SK-N-SH (cell line): Measurements from ENCODE around the gene APELA. TPM values are rescaled to one million over a fixed set of nuclear protein-coding genes. Genes with fewer than 3 reads are reported as not detected.
"Not testable (repeated sequence)": the region's sequence is repeated elsewhere in the genome, so short reads cannot be mapped to it uniquely, and the experiment has no call there.

Experiments used
- CTCF ChIA-PET: fragments of 300-600, 350-600 bp; formaldehyde crosslinking; extraction: SDS; loops from one replicate; lab custom pipeline; 2021; lab: Yijun Ruan, JAX
- POLR2A ChIA-PET: fragments of 350-600 bp; sonication (Branson Sonifier 250); formaldehyde crosslinking; extraction: SDS; loops from one replicate; lab custom pipeline; 2020; ENCODE audit warnings: antibody characterized with exemption, inconsistent platforms; lab: Yijun Ruan, JAX
- DNase-seq: peaks from one replicate; pipeline ENCODE4 v3.0.0; 2012
- H2AFZ ChIP-seq: fragments of 200-600 bp; sonication (generic); 2 replicates; pipeline ENCODE4 v1.8.1; 2016; ENCODE audit warnings: antibody characterized with exemption, mild to moderate bottlenecking, low read depth
- H3F3A ChIP-seq: fragments of 200-600 bp; sonication (generic); replicated peaks from 2 replicates; pipeline ENCODE3; 2016; ENCODE audit warnings: antibody characterized with exemption, mild to moderate bottlenecking; ENCODE audit not compliant: insufficient read depth
- H3K27ac ChIP-seq, 2 experiments: fragments of 200-500 bp in 1 of 2; fragments of 200-600 bp in 1 of 2; sonication (Bioruptor generic) in 1 of 2; sonication (generic), shearing (Covaris generic) in 1 of 2; 2 replicates each; pipeline versions ENCODE4 v1.5.1 to v1.6.1; 2014 to 2016; ENCODE audit warnings: low read depth in 2 of 2, inconsistent platforms in 1 of 2, low read length in 1 of 2, mild to moderate bottlenecking in 1 of 2, mixed read lengths in 1 of 2
- H3K27me3 ChIP-seq: fragments of 200-600 bp; sonication (generic), shearing (Covaris generic); 2 replicates; pipeline ENCODE4 v1.6.1; 2016; ENCODE audit warnings: mixed run types; ENCODE audit not compliant: insufficient read depth
- H3K36me3 ChIP-seq, 2 experiments: fragments of 200-500 bp in 1 of 2; fragments of 200-600 bp in 1 of 2; sonication (Bioruptor generic) in 1 of 2; sonication (generic) in 1 of 2; replicated peaks in 1 of 2; 2 replicates each; pipeline versions ENCODE3 to v1.5.1; 2014 to 2016; ENCODE audit warnings: low read length in 1 of 2, mild to moderate bottlenecking in 1 of 2; ENCODE audit not compliant: insufficient read depth in 2 of 2, control insufficient read depth in 1 of 2
- H3K4me1 ChIP-seq, 2 experiments: fragments of 200-500 bp in 1 of 2; fragments of 200-600 bp in 1 of 2; sonication (Bioruptor generic) in 1 of 2; sonication (generic), shearing (Covaris generic) in 1 of 2; 2 replicates each; pipeline versions ENCODE4 v1.5.1 to v1.6.1; 2014 to 2016; ENCODE audit warnings: low read depth in 1 of 2, low read length in 1 of 2, mixed run types in 1 of 2; ENCODE audit not compliant: insufficient read depth in 2 of 2, control insufficient read depth in 1 of 2
- H3K4me2 ChIP-seq: fragments of 200-600 bp; sonication (generic), shearing (Covaris generic); 2 replicates; pipeline ENCODE4 v1.6.1; 2017; ENCODE audit warnings: mixed run types
- H3K4me3 ChIP-seq, 2 experiments: fragments of 200-500 bp in 1 of 2; fragments of 200-600 bp in 1 of 2; sonication (Bioruptor generic) in 1 of 2; sonication (generic), shearing (Covaris generic) in 1 of 2; 2 replicates each; pipeline versions ENCODE4 v1.5.1 to v1.8.1; 2014 to 2016; ENCODE audit warnings: low read depth in 2 of 2, inconsistent platforms in 1 of 2, low read length in 1 of 2, mild to moderate bottlenecking in 1 of 2, mixed read lengths in 1 of 2, moderate library complexity in 1 of 2
- H3K79me2 ChIP-seq: fragments of 200-600 bp; sonication (generic); 2 replicates; pipeline ENCODE4 v1.8.1; 2017; ENCODE audit warnings: mild to moderate bottlenecking; ENCODE audit not compliant: insufficient read depth
- H3K9ac ChIP-seq: fragments of 200-600 bp; sonication (generic); 2 replicates; pipeline ENCODE4 v1.6.1; 2017; ENCODE audit warnings: mixed run types
- H3K9me2 ChIP-seq: fragments of 200-600 bp; sonication (generic); 2 replicates; pipeline ENCODE4 v1.6.1; 2017; ENCODE audit warnings: mixed run types
- H3K9me3 ChIP-seq: fragments of 200-600 bp; sonication (generic); 2 replicates; pipeline ENCODE4 v1.6.1; 2017; ENCODE audit warnings: mixed run types, mild to moderate bottlenecking, moderate library complexity
- H4K20me1 ChIP-seq: fragments of 200-600 bp; sonication (generic); 2 replicates; pipeline ENCODE4 v1.6.1; 2017; ENCODE audit warnings: mild to moderate bottlenecking, mixed run types; ENCODE audit not compliant: insufficient read depth
- CHD2 ChIP-seq: fragments of 150-350 bp; IDR thresholded peaks from 2 replicates; pipeline ENCODE4 v1.6.1; 2018; ENCODE audit warnings: low read length; ENCODE audit not compliant: partially characterized antibody
- FOSL2 ChIP-seq: IDR thresholded peaks from 2 replicates; pipeline ENCODE4 v1.4.0; 2012; ENCODE audit warnings: low read depth, mild to moderate bottlenecking, moderate library complexity, borderline replicate concordance
- FOXM1 ChIP-seq: IDR thresholded peaks from 2 replicates; pipeline ENCODE4 v1.4.0; 2012; ENCODE audit warnings: low read depth, mild to moderate bottlenecking
- GABPA ChIP-seq: IDR thresholded peaks from 2 replicates; pipeline ENCODE4 v1.4.0; 2012; ENCODE audit warnings: low read depth, mild to moderate bottlenecking
- GATA2 ChIP-seq: sonication (generic); formaldehyde crosslinking; IDR thresholded peaks from 2 replicates; pipeline ENCODE4 v1.5.0; 2020; ENCODE audit warnings: mild to moderate bottlenecking, missing genetic modification reagents
- MEF2A ChIP-seq: IDR thresholded peaks from 2 replicates; pipeline ENCODE4 v1.4.0; 2012; ENCODE audit warnings: low read depth, borderline replicate concordance
- MXI1 ChIP-seq: IDR thresholded peaks from 2 replicates; pipeline ENCODE4 v1.6.1; 2012; ENCODE audit warnings: mild to moderate bottlenecking, low read depth, low read length, improper control_type of control experiment
- NFIC ChIP-seq: IDR thresholded peaks from 2 replicates; pipeline ENCODE4 v1.4.0; 2012; ENCODE audit warnings: borderline replicate concordance
- RFX5 ChIP-seq: IDR thresholded peaks from 2 replicates; pipeline ENCODE4 v1.6.1; 2012; ENCODE audit warnings: mild to moderate bottlenecking, improper control_type of control experiment, low read length
- RXRA ChIP-seq: IDR thresholded peaks from 2 replicates; pipeline ENCODE4 v1.4.0; 2012; ENCODE audit warnings: low read depth, mild to moderate bottlenecking, borderline replicate concordance
- TAF1 ChIP-seq: IDR thresholded peaks from 2 replicates; pipeline ENCODE4 v1.6.1; 2012; ENCODE audit warnings: low read depth, mild to moderate bottlenecking, low read length, moderate library complexity, borderline replicate concordance
- TCF12 ChIP-seq: IDR thresholded peaks from 2 replicates; pipeline ENCODE4 v1.4.0; 2012
- TEAD4 ChIP-seq: IDR thresholded peaks from 2 replicates; pipeline ENCODE4 v1.4.0; 2012; ENCODE audit warnings: mild to moderate bottlenecking, borderline replicate concordance; ENCODE audit not compliant: insufficient read depth
- WGBS: methylation state at CpG from one replicate; pipeline ENCODE4 v1.1.6; 2017; ENCODE audit warnings: low lambda C conversion rate; 5-methylcytosine and 5-hydroxymethylcytosine counted together
- polyA plus RNA-seq, 3 experiments: library from polyadenylated mRNA; depleted of rRNA; stranded (reverse); fragments of >200 nt; gene quantifications; 2 replicates each; pipeline ENCODE4 v1.2.3, GENCODE V29; 2012
- TF ChIP-seq, protein P1 (sequence below): fragments of 150-350 bp; IDR thresholded peaks from 2 replicates; pipeline ENCODE4 v1.6.1; 2016; ENCODE audit warnings: mild to moderate bottlenecking, low read depth, low read length
- TF ChIP-seq, protein P2 (sequence below): fragments of 150-350 bp; IDR thresholded peaks from 2 replicates; pipeline ENCODE4 v1.6.1; 2017; ENCODE audit warnings: antibody characterized with exemption, low read length, low read depth, borderline replicate concordance
- TF ChIP-seq, protein P3 (sequence below): IDR thresholded peaks from 2 replicates; pipeline ENCODE4; 2012
- TF ChIP-seq, protein P4 (sequence below): IDR thresholded peaks from 2 replicates; pipeline ENCODE4 v1.6.1; 2012; ENCODE audit warnings: mild to moderate bottlenecking, low read depth, low read length, moderate library complexity

The APELA gene
- polyA plus RNA-seq, 1 of the 3 experiments (the other 2 are of a cell fraction), result not detected

DNA sequence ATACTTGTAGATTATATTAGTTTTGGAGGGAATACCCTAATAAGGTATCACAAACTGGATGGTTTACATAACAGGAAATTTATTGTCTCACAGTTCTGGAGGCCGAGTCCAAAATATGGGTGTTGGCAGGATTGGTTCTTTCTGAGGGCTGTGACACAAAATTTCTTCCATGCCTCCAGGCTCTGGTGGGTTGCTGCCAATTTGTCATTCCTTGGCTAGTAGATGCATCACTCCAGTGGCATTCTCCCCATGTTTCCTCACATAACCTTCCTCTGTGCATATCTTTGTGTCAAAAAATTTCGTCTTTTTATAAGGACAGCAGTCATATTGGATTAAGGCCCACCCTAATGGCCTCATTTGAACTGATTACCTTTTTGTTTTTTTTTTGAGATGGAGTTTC, 49.3 kb downstream of the APELA start:
- ChIA-PET CTCF (no interaction called here), POLR2A (no interaction called here)
- 3% methylated on average over 2 of the region's 2 CpGs for WGBS
- no peaks in the 10 kb centered on the region for H3K9me2 ChIP-seq
- H3K36me3 ChIP-seq, result no peaks in the 10 kb centered on the region
- H4K20me1 ChIP-seq, result no peaks in the 10 kb centered on the region
- H2AFZ ChIP-seq, result no peak overlapping the region
- no peak for TF ChIP-seq GATA2 (CRISPR knock-in tag)
- no peak for TF ChIP-seq FOXM1
- TF ChIP-seq TCF12, result no peak
- TF ChIP-seq GABPA, result no peak
- TF ChIP-seq, protein P1, sequence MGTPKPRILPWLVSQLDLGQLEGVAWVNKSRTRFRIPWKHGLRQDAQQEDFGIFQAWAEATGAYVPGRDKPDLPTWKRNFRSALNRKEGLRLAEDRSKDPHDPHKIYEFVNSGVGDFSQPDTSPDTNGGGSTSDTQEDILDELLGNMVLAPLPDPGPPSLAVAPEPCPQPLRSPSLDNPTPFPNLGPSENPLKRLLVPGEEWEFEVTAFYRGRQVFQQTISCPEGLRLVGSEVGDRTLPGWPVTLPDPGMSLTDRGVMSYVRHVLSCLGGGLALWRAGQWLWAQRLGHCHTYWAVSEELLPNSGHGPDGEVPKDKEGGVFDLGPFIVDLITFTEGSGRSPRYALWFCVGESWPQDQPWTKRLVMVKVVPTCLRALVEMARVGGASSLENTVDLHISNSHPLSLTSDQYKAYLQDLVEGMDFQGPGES, result no peak
- no peak for TF ChIP-seq RXRA
- TF ChIP-seq MEF2A, result no peak
- TF ChIP-seq NFIC, result no peak
- TF ChIP-seq MXI1, result no peak
- no peak for TF ChIP-seq FOSL2
- TF ChIP-seq TEAD4, result no peak
- TF ChIP-seq RFX5, result no peak
- TF ChIP-seq CHD2, result no peak
- TF ChIP-seq, protein P2, sequence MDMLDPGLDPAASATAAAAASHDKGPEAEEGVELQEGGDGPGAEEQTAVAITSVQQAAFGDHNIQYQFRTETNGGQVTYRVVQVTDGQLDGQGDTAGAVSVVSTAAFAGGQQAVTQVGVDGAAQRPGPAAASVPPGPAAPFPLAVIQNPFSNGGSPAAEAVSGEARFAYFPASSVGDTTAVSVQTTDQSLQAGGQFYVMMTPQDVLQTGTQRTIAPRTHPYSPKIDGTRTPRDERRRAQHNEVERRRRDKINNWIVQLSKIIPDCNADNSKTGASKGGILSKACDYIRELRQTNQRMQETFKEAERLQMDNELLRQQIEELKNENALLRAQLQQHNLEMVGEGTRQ, result no peak
- TF ChIP-seq, protein P3, sequence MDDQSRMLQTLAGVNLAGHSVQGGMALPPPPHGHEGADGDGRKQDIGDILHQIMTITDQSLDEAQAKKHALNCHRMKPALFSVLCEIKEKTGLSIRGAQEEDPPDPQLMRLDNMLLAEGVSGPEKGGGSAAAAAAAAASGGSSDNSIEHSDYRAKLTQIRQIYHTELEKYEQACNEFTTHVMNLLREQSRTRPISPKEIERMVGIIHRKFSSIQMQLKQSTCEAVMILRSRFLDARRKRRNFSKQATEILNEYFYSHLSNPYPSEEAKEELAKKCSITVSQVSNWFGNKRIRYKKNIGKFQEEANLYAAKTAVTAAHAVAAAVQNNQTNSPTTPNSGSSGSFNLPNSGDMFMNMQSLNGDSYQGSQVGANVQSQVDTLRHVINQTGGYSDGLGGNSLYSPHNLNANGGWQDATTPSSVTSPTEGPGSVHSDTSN, result no peak
- TF ChIP-seq TAF1, result no peak
- TF ChIP-seq, protein P4, sequence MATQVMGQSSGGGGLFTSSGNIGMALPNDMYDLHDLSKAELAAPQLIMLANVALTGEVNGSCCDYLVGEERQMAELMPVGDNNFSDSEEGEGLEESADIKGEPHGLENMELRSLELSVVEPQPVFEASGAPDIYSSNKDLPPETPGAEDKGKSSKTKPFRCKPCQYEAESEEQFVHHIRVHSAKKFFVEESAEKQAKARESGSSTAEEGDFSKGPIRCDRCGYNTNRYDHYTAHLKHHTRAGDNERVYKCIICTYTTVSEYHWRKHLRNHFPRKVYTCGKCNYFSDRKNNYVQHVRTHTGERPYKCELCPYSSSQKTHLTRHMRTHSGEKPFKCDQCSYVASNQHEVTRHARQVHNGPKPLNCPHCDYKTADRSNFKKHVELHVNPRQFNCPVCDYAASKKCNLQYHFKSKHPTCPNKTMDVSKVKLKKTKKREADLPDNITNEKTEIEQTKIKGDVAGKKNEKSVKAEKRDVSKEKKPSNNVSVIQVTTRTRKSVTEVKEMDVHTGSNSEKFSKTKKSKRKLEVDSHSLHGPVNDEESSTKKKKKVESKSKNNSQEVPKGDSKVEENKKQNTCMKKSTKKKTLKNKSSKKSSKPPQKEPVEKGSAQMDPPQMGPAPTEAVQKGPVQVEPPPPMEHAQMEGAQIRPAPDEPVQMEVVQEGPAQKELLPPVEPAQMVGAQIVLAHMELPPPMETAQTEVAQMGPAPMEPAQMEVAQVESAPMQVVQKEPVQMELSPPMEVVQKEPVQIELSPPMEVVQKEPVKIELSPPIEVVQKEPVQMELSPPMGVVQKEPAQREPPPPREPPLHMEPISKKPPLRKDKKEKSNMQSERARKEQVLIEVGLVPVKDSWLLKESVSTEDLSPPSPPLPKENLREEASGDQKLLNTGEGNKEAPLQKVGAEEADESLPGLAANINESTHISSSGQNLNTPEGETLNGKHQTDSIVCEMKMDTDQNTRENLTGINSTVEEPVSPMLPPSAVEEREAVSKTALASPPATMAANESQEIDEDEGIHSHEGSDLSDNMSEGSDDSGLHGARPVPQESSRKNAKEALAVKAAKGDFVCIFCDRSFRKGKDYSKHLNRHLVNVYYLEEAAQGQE, result no peak
- H3K9ac ChIP-seq, result no peak overlapping the region
- no peak overlapping the region for H3K4me2 ChIP-seq
- DNase-seq, result no peak
- H3K9me3 ChIP-seq, result no peaks in the 10 kb centered on the region
- no peaks in the 10 kb centered on the region for H3K4me1 ChIP-seq
- no peaks in the 10 kb centered on the region for H3K79me2 ChIP-seq
- no peak overlapping the region for H3K4me3 ChIP-seq
- H3K27ac ChIP-seq, result no peak overlapping the region
- no peaks in the 10 kb centered on the region for H3F3A ChIP-seq
- no peaks in the 10 kb centered on the region; the same call in 1 of the 2 replicates for H3K27me3 ChIP-seq

DNA sequence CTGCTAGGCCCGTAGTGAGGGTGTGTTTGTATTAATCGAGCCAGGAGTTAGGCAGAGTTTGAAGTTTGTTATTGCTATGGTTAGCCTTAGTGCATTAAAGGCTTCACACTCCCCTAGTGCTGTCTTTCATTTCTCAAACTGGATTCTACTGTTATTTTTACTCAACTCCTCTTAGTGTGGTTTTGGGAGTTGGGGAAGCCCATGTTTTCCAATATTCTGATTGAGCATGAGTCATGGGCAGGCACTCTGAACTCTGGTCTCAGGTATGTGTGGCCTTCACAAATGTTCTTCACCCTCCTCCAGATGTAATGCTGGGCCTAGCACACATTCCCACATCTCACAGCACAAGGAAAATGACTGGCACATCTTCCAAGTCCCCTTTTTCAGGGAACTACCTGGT, 50.1 kb downstream of the APELA start:
- H4K20me1 ChIP-seq, CTCF ChIA-PET, H3K36me3 ChIP-seq, H3K4me3 ChIP-seq, H3K27me3 ChIP-seq, H3K27ac ChIP-seq, H3K4me1 ChIP-seq, DNase-seq, H3K9ac ChIP-seq, POLR2A ChIA-PET, H3F3A ChIP-seq, H3K9me3 ChIP-seq, H3K4me2 ChIP-seq, H3K9me2 ChIP-seq, H2AFZ ChIP-seq, H3K79me2 ChIP-seq: not testable (repeated sequence)
- 6% methylated on average over 2 of the region's 2 CpGs for WGBS
